ENCODE measurements around the gene NKPD1. TPM values are rescaled to one million over a fixed set of nuclear protein-coding genes. Genes with fewer than 3 reads are reported as not detected.

Gene NKPD1
- total RNA-seq, 4 donors from 2014 or later: 0.16 TPM; not detected in 3

GRCh38 chr19:45159210-45159970, 1.4 kb downstream of the NKPD1 start:
- DNase-seq (no peak), ATAC-seq (no peak)
- in situ Hi-C loops (cut with MboI; ENCODE audit: low sequenced_read_pairs in 4 of 4): no loop called here
- Histone ChIP-seq H3K4me3 (no peak overlapping the region), H3K27me3 (peaks cover 33 to 41% (median 34%) of the 10 kb centered on the region in 3 donors), H3K9me3 (no peaks in the 10 kb centered on the region), H3K27ac (no peak overlapping the region), H3K36me3 (no peaks in the 10 kb centered on the region), H3K4me1 (no peaks in the 10 kb centered on the region)
- TF ChIP-seq CTCF (IDR thresholded peaks at IDR 0.05 in 4 of 5, conservative IDR thresholded peaks at IDR 0.05 in 1 of 5): no peak
- no peak for TF ChIP-seq POLR2A (IDR thresholded peaks at IDR 0.05)
- intact Hi-C loops (cut with DNase I; ENCODE audit: low total_unique reads): no loop called here

DNA sequence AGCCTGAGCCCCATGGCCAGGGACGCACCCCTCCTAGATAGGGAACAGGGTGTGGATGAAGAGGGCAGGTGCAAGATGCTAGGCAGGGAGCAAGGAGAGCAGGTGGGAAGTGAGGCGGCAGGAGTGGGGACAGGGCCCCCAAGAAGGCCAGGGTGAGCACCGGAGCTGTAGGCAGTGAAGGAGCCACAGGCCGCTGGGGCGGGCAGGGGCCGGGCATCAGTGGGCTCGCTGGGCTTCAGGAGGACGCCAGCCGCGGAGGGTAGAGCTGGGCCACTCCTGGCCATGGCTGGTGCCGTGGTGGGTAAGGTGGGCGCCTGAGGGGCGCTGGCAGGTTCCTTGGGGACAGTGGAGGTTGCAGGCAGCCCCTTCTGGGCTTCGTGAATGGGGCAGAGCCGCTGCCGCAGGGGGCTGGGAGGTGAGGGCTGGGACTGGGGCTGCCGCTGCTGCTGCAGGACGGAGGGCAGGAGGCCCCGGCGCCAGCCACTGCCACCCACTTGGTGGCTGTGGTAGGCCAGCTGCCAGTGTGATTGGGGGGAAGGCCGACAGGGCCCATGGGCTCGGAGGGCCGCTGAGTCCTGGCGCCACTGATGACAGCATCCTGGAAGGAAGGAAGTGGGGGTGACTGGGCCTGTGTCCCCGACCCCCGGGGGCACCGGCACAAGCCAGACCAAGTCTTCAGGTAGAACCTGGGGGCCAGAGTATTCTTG, 2.1 kb downstream of the NKPD1 start:
- H3K4me1 ChIP-seq: peaks cover 4% of the 10 kb centered on the region in 2 donors
- intact Hi-C loops (cut with DNase I; ENCODE audit: low total_unique reads): no loop called here
- H3K27me3 ChIP-seq: peaks cover 34 to 49% (median 39%) of the 10 kb centered on the region in 3 donors
- ATAC-seq: no peak
- H3K27ac ChIP-seq: no peak overlapping the region
- no peak overlapping the region for H3K4me3 ChIP-seq
- H3K9me3 ChIP-seq: no peaks in the 10 kb centered on the region
- H3K36me3 ChIP-seq: no peaks in the 10 kb centered on the region
- DNase-seq: no peak
- TF ChIP-seq CTCF (IDR thresholded peaks at IDR 0.05 in 4 of 5, conservative IDR thresholded peaks at IDR 0.05 in 1 of 5) (no peak), POLR2A (IDR thresholded peaks at IDR 0.05) (no peak)
- in situ Hi-C loops (cut with MboI; ENCODE audit: low sequenced_read_pairs in 4 of 4): no loop called here

DNA sequence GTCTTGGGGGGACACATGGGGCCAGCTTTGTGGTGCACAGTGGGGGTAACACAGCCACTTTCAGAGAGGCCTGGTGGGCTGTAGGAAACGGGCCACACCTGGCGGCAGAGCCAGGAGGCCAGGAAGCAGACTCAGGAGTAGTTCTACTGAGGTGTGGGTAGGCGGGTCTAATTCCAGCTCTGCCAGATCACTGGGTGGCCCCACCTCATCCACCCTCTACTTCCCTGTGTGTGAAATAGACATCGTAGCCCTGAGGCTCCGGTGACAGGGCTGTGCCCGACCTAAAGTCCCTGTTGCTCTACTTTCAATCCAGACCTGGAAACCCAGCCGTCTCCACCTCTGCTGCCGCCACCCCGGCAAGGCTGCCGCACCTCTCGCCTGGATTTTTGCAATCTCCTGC, 4.0 kb downstream of the NKPD1 start:
- Histone ChIP-seq H3K27me3 (peaks cover 35 to 63% (median 46%) of the 10 kb centered on the region in 3 donors), H3K4me1 (peaks cover 9 to 22% of the 10 kb centered on the region in 2 donors), H3K27ac (no peak overlapping the region), H3K9me3 (no peaks in the 10 kb centered on the region), H3K4me3 (no peak overlapping the region), H3K36me3 (no peaks in the 10 kb centered on the region)
- intact Hi-C loops (cut with DNase I; ENCODE audit: low total_unique reads): no loop called here
- no peak for TF ChIP-seq POLR2A (IDR thresholded peaks at IDR 0.05)
- TF ChIP-seq CTCF (IDR thresholded peaks at IDR 0.05 in 4 of 5, conservative IDR thresholded peaks at IDR 0.05 in 1 of 5): no peak
- no peak for DNase-seq
- ATAC-seq: no peak
- in situ Hi-C loops (cut with MboI; ENCODE audit: low sequenced_read_pairs in 4 of 4): no loop called here

DNA sequence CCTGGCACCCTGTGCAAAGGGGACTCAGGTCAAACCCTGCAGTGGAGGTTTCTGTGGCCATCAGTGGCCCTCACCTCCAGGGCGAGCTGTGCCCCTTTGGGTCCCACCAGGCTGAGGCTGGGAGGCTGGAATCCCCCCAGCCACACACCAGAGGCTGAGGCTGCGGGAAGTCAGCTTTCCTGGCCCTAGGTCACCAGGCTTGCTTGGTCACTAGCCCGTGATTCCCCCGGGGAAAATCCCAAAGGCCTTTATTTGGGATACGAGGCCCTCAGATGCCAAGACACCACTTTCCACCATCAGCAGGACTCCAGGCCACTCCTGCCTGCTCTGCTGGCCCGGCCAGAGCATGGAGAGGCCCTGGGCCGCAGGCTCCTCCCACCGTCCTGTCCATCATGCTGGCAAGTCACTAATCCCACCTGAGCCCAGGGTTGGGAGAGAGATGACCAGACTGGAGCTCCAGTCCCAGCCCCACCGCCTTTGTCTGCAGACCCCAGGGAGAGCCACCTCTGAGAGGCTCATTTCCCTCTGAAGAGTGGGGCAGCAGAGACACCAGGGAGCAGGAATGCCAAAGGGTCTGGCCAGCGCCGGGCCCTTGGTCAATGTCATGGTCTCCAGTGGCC, 4.7 kb downstream of the NKPD1 start:
- Histone ChIP-seq H3K36me3 (no peaks in the 10 kb centered on the region), H3K4me1 (peaks cover 9 to 22% of the 10 kb centered on the region in 2 donors), H3K4me3 (no peak overlapping the region), H3K27ac (no peak overlapping the region), H3K27me3 (peaks cover 39 to 63% (median 46%) of the 10 kb centered on the region in 3 donors), H3K9me3 (no peaks in the 10 kb centered on the region)
- intact Hi-C loops (cut with DNase I; ENCODE audit: low total_unique reads) (no loop called here), in situ Hi-C loops (cut with MboI; ENCODE audit: low sequenced_read_pairs in 4 of 4) (no loop called here)
- ATAC-seq: no peak
- TF ChIP-seq POLR2A (IDR thresholded peaks at IDR 0.05) (no peak), CTCF (IDR thresholded peaks at IDR 0.05 in 4 of 5, conservative IDR thresholded peaks at IDR 0.05 in 1 of 5) (no peak)
- no peak for DNase-seq

All from gastrocnemius medialis (tissue), 4 donors.